Putamen (tissue), 1 donor: ENCODE results near the gene RABGAP1L.
"Not testable (repeated sequence)": the region's sequence is repeated elsewhere in the genome, so short reads cannot be mapped to it uniquely, and the experiment has no call there.

Experiments
- DNase-seq: peaks from one replicate; pipeline ENCODE4 v3.0.0-alpha.2; 2016; ENCODE audit warnings: low spot score

Gene RABGAP1L

GRCh38 chr1:174291059-174291458 is 131.7 kb downstream of the RABGAP1L start:
- no peak for DNase-seq

GRCh38 chr1:174296309-174296708 is 137.0 kb downstream of the RABGAP1L start:
- DNase-seq: no peak

GRCh38 chr1:174297351-174297750 is 138.0 kb downstream of the RABGAP1L start:
- DNase-seq: no peak

GRCh38 chr1:174301295-174302077 is 142.2 kb downstream of the RABGAP1L start:
- no peak for DNase-seq

GRCh38 chr1:174308604-174309003 is 149.3 kb downstream of the RABGAP1L start:
- no peak for DNase-seq

GRCh38 chr1:174309490-174309889 is 150.2 kb downstream of the RABGAP1L start:
- no peak for DNase-seq

- no peak for DNase-seq
Observed at GRCh38 chr1:174314433-174314832, 155.1 kb downstream of the RABGAP1L start.

- no peak for DNase-seq
Observed at GRCh38 chr1:174315239-174315638, 155.9 kb downstream of the RABGAP1L start.

- DNase-seq: not testable (repeated sequence)
Observed at GRCh38 chr1:174320897-174321296, 161.6 kb downstream of the RABGAP1L start.

- DNase-seq: no peak
Observed at GRCh38 chr1:174322202-174322862, 163.0 kb downstream of the RABGAP1L start.

- DNase-seq: no peak
Observed at GRCh38 chr1:174324493-174324892, 165.2 kb downstream of the RABGAP1L start.

GRCh38 chr1:174324939-174325338 is 165.6 kb downstream of the RABGAP1L start:
- DNase-seq: no peak

- no peak for DNase-seq
Observed at GRCh38 chr1:174326278-174326677, 167.0 kb downstream of the RABGAP1L start.

- DNase-seq: no peak
Observed at GRCh38 chr1:174333437-174333836, 174.1 kb downstream of the RABGAP1L start.

- DNase-seq: no peak
Observed at GRCh38 chr1:174337000-174337681, 177.8 kb downstream of the RABGAP1L start.

- DNase-seq: not testable (repeated sequence)
Observed at GRCh38 chr1:174340404-174340803, 181.1 kb downstream of the RABGAP1L start.

GRCh38 chr1:174344162-174344561 is 184.8 kb downstream of the RABGAP1L start:
- no peak for DNase-seq

- DNase-seq: no peak
Observed at GRCh38 chr1:174352117-174352516, 192.8 kb downstream of the RABGAP1L start.

- no peak for DNase-seq
Observed at GRCh38 chr1:174352883-174353608, 193.7 kb downstream of the RABGAP1L start.

- no peak for DNase-seq
Observed at GRCh38 chr1:174358344-174358743, 199.0 kb downstream of the RABGAP1L start.

GRCh38 chr1:174358786-174359453 is 199.6 kb downstream of the RABGAP1L start:
- DNase-seq: no peak

- DNase-seq: no peak
Observed at GRCh38 chr1:174359454-174359805, 200.1 kb downstream of the RABGAP1L start.
